ENCODE data around the gene MOGAT1.
A peak's percentile ranks its signal among the peaks of the same experiment; 100 is the strongest.

MOGAT1 gene

GRCh38 chr2:222703091-222703490 lies 31.6 kb downstream of the MOGAT1 start:
- DNase-seq (ENCODE audit: low spot score) = no peak
- TF ChIP-seq, protein P1, sequence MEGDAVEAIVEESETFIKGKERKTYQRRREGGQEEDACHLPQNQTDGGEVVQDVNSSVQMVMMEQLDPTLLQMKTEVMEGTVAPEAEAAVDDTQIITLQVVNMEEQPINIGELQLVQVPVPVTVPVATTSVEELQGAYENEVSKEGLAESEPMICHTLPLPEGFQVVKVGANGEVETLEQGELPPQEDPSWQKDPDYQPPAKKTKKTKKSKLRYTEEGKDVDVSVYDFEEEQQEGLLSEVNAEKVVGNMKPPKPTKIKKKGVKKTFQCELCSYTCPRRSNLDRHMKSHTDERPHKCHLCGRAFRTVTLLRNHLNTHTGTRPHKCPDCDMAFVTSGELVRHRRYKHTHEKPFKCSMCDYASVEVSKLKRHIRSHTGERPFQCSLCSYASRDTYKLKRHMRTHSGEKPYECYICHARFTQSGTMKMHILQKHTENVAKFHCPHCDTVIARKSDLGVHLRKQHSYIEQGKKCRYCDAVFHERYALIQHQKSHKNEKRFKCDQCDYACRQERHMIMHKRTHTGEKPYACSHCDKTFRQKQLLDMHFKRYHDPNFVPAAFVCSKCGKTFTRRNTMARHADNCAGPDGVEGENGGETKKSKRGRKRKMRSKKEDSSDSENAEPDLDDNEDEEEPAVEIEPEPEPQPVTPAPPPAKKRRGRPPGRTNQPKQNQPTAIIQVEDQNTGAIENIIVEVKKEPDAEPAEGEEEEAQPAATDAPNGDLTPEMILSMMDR (IDR thresholded peaks at IDR 0.05; ENCODE audit: extremely low read depth, missing control alignments) = no peak

- TF ChIP-seq, protein P1 (IDR thresholded peaks at IDR 0.05; ENCODE audit: extremely low read depth, missing control alignments) = no peak
- DNase-seq (ENCODE audit: low spot score) = no peak
Measured at GRCh38 chr2:222703886-222704285, 32.4 kb downstream of the MOGAT1 start.

DNA sequence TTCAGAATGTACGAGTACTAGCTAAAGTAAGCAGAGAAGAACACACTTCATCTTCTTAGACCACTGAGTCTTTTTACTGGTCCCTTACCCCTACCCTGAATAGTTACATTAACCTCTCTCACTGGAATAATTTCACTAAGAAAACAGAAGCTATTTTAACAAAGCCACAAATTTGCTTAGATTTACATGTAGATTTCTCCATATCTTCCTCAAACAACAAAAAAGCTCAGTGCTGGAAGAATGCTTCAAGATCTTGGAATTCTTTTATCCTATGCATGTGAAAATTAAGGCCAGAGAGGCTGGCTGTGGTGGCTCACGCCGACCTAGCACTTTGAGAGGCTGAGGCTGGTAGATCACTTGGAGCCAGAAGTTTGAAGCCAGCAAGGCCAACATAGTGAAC lies 35.2 kb downstream of the MOGAT1 start:
- no peak for DNase-seq (ENCODE audit: low spot score)
- TF ChIP-seq, protein P1 (IDR thresholded peaks at IDR 0.05; ENCODE audit: extremely low read depth, missing control alignments) = no peak

DNA sequence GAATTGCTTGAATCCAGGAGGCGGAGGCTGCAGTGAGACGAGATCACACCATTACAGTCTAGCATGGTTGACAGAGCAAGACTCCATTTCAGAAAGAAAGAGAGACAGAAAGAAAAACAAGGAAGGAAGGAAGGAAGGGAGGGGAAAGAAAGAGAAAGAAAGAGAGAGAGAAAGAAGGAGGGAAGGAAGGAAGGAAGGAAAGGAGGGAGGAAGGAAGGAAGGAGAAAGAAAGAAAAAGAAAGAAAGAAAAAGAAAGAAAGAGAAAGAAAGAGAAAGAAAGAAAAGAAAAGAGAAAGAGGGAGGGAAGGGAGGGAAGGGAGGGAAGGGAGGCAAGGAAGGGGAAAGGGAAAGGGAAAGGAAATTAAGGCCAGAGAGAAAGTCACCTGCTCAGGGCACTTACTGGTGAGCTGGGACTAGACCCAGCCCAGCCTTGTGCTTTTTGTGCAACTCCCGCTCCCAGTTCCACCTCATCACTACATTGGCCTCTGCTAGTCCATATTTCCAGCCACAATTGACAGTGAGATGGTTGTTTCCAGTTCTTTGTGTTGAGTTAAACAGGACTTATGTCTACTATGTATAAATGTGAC lies 35.7 kb downstream of the MOGAT1 start:
- TF ChIP-seq, protein P1 (IDR thresholded peaks at IDR 0.05; ENCODE audit: extremely low read depth, missing control alignments) = no peak
- DNase-seq (ENCODE audit: low spot score) = no peak

- peak; percentile 21 for DNase-seq (ENCODE audit: low spot score)
Measured at GRCh38 chr2:222707689-222708273, 36.3 kb downstream of the MOGAT1 start.

DNA sequence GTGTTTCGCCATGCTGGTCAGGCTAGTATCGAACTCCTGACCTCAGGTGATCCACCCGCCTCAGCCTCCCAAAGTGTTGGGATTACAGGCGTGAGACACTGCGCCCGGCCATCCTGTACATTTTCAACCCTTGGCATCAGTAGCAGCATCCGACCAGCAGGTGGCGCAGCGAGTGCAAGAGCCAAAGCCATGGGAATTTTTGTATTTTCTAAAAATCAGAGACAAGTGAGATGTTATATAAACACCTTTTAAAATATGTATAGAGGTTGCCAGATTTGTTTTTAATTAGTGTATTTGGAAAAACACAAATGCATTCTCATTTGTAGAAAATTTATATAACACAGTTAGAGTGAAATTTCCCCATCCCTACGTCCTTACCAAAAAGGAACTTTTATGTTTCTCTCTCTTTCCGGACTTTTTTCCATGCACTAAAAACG lies 36.8 kb downstream of the MOGAT1 start:
- TF ChIP-seq, protein P1 (IDR thresholded peaks at IDR 0.05; ENCODE audit: extremely low read depth, missing control alignments) = peak; percentile 90
- peak; percentile 43 for DNase-seq (ENCODE audit: low spot score)

More at GRCh38 chr2:222707689-222708273, 36.3 kb downstream of the MOGAT1 start:
- TF ChIP-seq, protein P1 (IDR thresholded peaks at IDR 0.05; ENCODE audit: extremely low read depth, missing control alignments) = no peak

DNA sequence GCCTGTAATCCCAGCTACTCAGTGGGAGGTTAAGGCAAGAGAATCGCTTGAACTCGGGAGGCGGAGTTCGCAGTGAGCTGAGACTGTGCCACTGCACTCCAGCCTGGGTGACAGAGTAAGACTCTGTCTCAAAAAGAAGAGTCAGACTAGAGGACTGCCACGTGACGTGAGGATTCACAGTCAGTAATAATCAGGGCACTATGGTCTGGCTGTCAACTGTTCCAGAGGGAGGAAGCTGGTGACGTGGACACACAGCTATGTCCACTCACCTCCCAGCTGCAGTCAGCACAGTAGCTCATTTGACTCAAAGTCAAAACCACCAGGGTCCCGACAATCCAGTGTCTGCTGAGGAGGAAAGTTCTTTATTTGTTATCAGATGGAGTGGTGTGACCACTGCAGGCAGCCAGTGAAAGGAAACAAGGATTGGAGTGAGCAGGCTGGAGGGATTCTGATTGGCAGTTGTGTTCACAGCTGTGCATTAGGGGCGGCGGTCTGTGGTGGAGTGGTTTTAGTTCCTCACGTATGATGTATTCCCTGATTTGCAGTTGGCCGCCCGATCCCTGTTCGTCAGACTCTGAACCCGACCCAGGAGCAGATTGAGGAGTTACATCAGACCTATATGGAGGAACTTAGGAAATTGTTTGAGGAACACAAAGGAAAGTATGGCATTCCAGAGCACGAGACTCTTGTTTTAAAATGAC lies 37.9 kb downstream of the MOGAT1 start:
- DNase-seq (ENCODE audit: low spot score) = peak; percentile 32

More for the DNA sequence above, 37.9 kb downstream of the MOGAT1 start:
- TF ChIP-seq, protein P1 (IDR thresholded peaks at IDR 0.05; ENCODE audit: extremely low read depth, missing control alignments) = no peak
